GM23248 (cell line): ENCODE data around the gene GOPC. TPM values are rescaled to one million over a fixed set of nuclear protein-coding genes. Genes with fewer than 3 reads are reported as not detected.

Experiments used
- DNase-seq: peaks from one replicate; pipeline ENCODE4 v3.0.0-alpha.2; 2015
- H2AFZ ChIP-seq: fragments of 200-600 bp; sonication (generic); 2 replicates; pipeline ENCODE4 v1.6.1; 2016; ENCODE audit warnings: antibody characterized with exemption
- H3F3A ChIP-seq: fragments of 200-600 bp; sonication (generic); 2 replicates; pipeline ENCODE4 v1.6.1; 2016; ENCODE audit warnings: mild to moderate bottlenecking, antibody characterized with exemption, mixed run types; ENCODE audit not compliant: insufficient read depth
- H3K27ac ChIP-seq: fragments of 200-600 bp; sonication (generic); 2 replicates; pipeline ENCODE4 v1.5.1; 2016; ENCODE audit warnings: mild to moderate bottlenecking
- H3K27me3 ChIP-seq: fragments of 200-600 bp; sonication (generic); replicated peaks from 2 replicates; pipeline ENCODE4 v1.6.1; 2016; ENCODE audit warnings: mild to moderate bottlenecking; ENCODE audit not compliant: insufficient read depth
- H3K36me3 ChIP-seq: fragments of 200-600 bp; sonication (generic); 2 replicates; pipeline ENCODE4 v1.6.1; 2016; ENCODE audit warnings: low read depth, mild to moderate bottlenecking
- H3K4me1 ChIP-seq: fragments of 200-600 bp; sonication (generic); 2 replicates; pipeline ENCODE4 v1.6.1; 2016; ENCODE audit warnings: mild to moderate bottlenecking; ENCODE audit not compliant: insufficient read depth
- H3K4me2 ChIP-seq: fragments of 200-600 bp; sonication (generic); one replicate; pipeline ENCODE4 v1.6.1; 2016; ENCODE audit warnings: mild to moderate bottlenecking; ENCODE audit not compliant: unreplicated experiment
- H3K4me3 ChIP-seq: fragments of 200-600 bp; sonication (generic); 2 replicates; pipeline ENCODE4 v1.5.1; 2016; ENCODE audit warnings: mild to moderate bottlenecking
- H3K79me2 ChIP-seq: fragments of 200-600 bp; sonication (generic); 2 replicates; pipeline ENCODE4 v1.6.1; 2016; ENCODE audit warnings: mild to moderate bottlenecking; ENCODE audit not compliant: insufficient read depth
- H3K9ac ChIP-seq: fragments of 200-600 bp; sonication (generic); 2 replicates; pipeline ENCODE4 v1.6.1; 2016; ENCODE audit warnings: mild to moderate bottlenecking
- H3K9me2 ChIP-seq: fragments of 200-600 bp; sonication (generic); 2 replicates; pipeline ENCODE4 v1.6.1; 2016; ENCODE audit warnings: mixed run types, mild to moderate bottlenecking, moderate library complexity; ENCODE audit not compliant: insufficient read depth
- H3K9me3 ChIP-seq: fragments of 200-600 bp; sonication (generic); one replicate; pipeline ENCODE4 v1.6.1; 2017; ENCODE audit warnings: low read depth
- H4K20me1 ChIP-seq: fragments of 200-600 bp; sonication (generic); 2 replicates; pipeline ENCODE4 v1.6.0; 2016; ENCODE audit not compliant: insufficient read depth
- EZH2 ChIP-seq: fragments of 200-600 bp; sonication (generic); IDR thresholded peaks from 2 replicates; pipeline ENCODE4 v1.6.1; 2018; ENCODE audit warnings: antibody characterized with exemption, mild to moderate bottlenecking; ENCODE audit not compliant: insufficient read depth, poor library complexity, severe bottlenecking
- EZH2phosphoT487 ChIP-seq: fragments of 200-600 bp; sonication (generic); IDR thresholded peaks from 2 replicates; pipeline ENCODE4 v1.6.1; 2018; ENCODE audit warnings: antibody characterized with exemption, moderate library complexity, mild to moderate bottlenecking, low read depth; ENCODE audit not compliant: insufficient read depth
- WGBS, 2 experiments: methylation state at CpG; one replicate each; pipeline ENCODE4 v1.1.6; 2015 to 2017; ENCODE audit warnings: low lambda C conversion rate in 2 of 2, low coverage in 1 of 2; ENCODE audit errors: missing lambda C conversion rate in 2 of 2; 5-methylcytosine and 5-hydroxymethylcytosine counted together
- in situ Hi-C: fragments of 300-500 bp; cut with MboI; formaldehyde crosslinking; loops from 2 replicates; pipeline ENCODE4 v1.15.0; 2020
- polyA plus RNA-seq: library from polyadenylated mRNA; unstranded; fragments of >200 nt; fragmentation: Nextera tagmentation; extraction: Ambion mirVana; gene quantifications from 2 replicates; pipeline ENCODE4 v1.2.1, GENCODE V29; 2016
- total RNA-seq: library from RNA; depleted of rRNA; stranded (reverse); fragments of >200 nt; shearing (Covaris generic); gene quantifications from 2 replicates; pipeline ENCODE4 v1.2.3, GENCODE V29; 2014

Gene GOPC
- total and polyA plus RNA-seq, 2 experiments from 2014 or later = 44.8 to 71.8 TPM

DNA sequence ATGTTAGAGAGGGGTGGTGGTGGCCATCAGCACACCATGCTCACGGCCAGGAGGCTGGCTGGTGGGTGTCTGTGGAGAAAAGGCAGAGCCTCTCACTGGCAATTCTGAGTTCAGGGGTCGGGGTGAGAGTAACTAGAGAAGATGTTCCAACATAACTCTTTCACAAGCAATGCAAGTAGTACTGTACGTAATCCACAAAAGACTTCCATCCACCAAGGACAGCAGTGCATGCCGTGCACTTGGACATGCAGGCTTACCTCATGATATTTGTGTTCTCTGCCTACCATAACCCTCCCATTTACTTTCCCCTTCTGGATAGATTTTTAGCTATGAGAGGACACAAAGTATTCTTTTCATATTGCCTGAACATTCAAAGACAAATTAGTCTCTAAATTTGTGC, 68.5 kb downstream of the GOPC start:
- 91 to 97% methylated on average over 4 of the region's 4 CpGs for WGBS, 2 experiments
- Histone ChIP-seq H3K9me2 (no peaks in the 10 kb centered on the region), H3K4me1 (peaks cover 21% of the 10 kb centered on the region), H3K9ac (no peak overlapping the region), H4K20me1 (no peaks in the 10 kb centered on the region), H3K4me2 (no peak overlapping the region), H3K4me3 (no peak overlapping the region), H3F3A (peaks cover 22% of the 10 kb centered on the region), H3K79me2 (no peaks in the 10 kb centered on the region), H3K9me3 (no peaks in the 10 kb centered on the region), H3K27me3 (no peaks in the 10 kb centered on the region), H3K27ac (no peak overlapping the region), H3K36me3 (peaks cover 24% of the 10 kb centered on the region), H2AFZ (no peak overlapping the region)
- in situ Hi-C loops = no loop called here
- TF ChIP-seq EZH2phosphoT487 (no peak), EZH2 (no peak)
- DNase-seq = no peak

DNA sequence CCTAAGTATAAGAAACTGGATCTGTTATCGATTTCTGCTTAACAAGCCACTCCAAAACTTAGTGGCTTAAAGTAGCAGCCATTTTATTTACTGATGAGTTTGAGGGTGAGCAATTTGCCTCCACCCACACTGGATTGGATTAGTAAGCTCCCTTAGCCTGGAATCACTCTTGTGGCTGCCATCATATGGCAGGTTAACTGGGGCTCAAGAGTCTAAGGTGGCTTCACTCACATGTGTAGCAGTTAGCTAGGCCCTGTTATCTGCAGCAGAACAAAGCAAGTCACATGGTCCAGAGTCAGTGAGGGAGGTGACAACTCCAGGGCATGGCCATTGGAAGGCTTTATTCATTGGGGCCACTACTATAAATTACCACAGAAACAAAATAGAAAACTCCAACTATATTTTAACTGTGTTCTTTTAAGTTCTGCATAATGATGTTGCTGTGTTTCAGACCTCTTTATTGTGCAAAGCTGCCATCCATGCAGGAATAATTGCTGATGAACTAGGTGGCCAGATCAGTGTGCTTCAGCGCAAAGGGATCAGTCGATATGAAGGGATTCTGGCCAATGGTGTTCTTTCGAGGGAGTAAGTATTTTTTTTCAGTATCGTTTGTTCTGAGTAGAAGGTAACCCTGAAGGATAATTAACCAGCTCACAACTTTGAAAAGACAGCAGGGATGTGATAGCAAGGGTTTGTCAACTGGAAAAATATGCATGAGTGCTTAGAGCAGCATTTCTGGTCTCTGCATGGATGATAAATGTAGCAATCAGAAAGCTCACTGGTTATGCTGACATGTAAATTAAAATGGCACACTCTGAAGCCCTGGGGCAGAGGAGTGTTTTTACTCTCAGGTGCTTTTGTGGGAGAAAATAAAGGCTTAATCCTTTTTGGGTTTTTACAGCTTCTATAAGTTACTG, 70.2 kb downstream of the GOPC start:
- peak; percentile 69 for DNase-seq
- H3K4me3 ChIP-seq = no peak overlapping the region
- peaks cover 4% of the 10 kb centered on the region; the same call in 1 of the 2 replicates for H3K79me2 ChIP-seq

DNA sequence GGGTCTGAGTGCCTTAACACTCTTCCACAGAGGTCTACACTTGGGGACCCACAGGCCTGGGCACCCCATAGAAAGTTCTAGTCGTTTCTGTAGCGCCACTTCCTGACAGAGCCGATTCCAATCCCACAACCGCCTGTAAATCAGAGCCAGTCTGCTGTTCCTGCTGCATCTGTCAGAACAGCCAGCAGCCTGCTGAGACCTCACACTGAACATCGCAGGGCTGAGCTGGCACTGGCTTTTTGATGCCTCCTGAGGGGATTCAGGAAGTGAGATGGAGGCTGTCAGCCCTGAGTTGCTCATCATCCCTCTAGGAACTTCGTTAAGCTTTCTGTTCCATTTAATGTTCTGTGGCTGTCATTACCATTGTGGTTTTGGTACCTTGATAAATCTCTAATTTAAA, 71.0 kb downstream of the GOPC start:
- Histone ChIP-seq H3K9me2 (no peaks in the 10 kb centered on the region), H3K27ac (peak overlapping the region; percentile 66), H3K79me2 (peaks cover 9% of the 10 kb centered on the region; the same call in 1 of the 2 replicates), H3F3A (peaks cover 22% of the 10 kb centered on the region), H3K4me1 (peaks cover 19% of the 10 kb centered on the region), H2AFZ (peak overlapping the region; percentile 69), H4K20me1 (no peaks in the 10 kb centered on the region), H3K36me3 (peaks cover 14% of the 10 kb centered on the region), H3K4me2 (peak overlapping the region; percentile 64), H3K9ac (peak overlapping the region; percentile 41), H3K4me3 (peak overlapping the region; percentile 5; the same call in 1 of the 2 replicates), H3K9me3 (no peaks in the 10 kb centered on the region), H3K27me3 (no peaks in the 10 kb centered on the region)
- no peak for TF ChIP-seq EZH2phosphoT487
- no peak for TF ChIP-seq EZH2
- in situ Hi-C loops = no loop called here
- 30 to 43% methylated on average over 6 of the region's 6 CpGs for WGBS, 2 experiments
- peak; percentile 60 for DNase-seq

More for the DNA sequence above, 70.2 kb downstream of the GOPC start:
- 95 to 96% methylated on average over 5 of the region's 5 CpGs for WGBS, 2 experiments
- H3F3A ChIP-seq = peaks cover 22% of the 10 kb centered on the region
- TF ChIP-seq EZH2 (no peak), EZH2phosphoT487 (no peak)
- peak overlapping the region; percentile 66 for H3K27ac ChIP-seq
- H3K27me3 ChIP-seq = no peaks in the 10 kb centered on the region
- H3K4me1 ChIP-seq = peaks cover 21% of the 10 kb centered on the region
- H2AFZ ChIP-seq = peak overlapping the region; percentile 69
- peak overlapping the region; percentile 41 for H3K9ac ChIP-seq
- H3K9me2 ChIP-seq = no peaks in the 10 kb centered on the region
- H3K9me3 ChIP-seq = no peaks in the 10 kb centered on the region
- in situ Hi-C loops = no loop called here
- no peaks in the 10 kb centered on the region for H4K20me1 ChIP-seq
- peak overlapping the region; percentile 64 for H3K4me2 ChIP-seq
- H3K36me3 ChIP-seq = peaks cover 14% of the 10 kb centered on the region

- H3F3A ChIP-seq = peaks cover 22% of the 10 kb centered on the region
- H3K9me3 ChIP-seq = no peaks in the 10 kb centered on the region
- H4K20me1 ChIP-seq = no peaks in the 10 kb centered on the region
- H3K36me3 ChIP-seq = peaks cover 20% of the 10 kb centered on the region
- peak overlapping the region; percentile 69 for H2AFZ ChIP-seq
- peak overlapping the region; percentile 66 for H3K27ac ChIP-seq
- peak; percentile 46 for DNase-seq
- TF ChIP-seq EZH2 (no peak), EZH2phosphoT487 (no peak)
- peaks cover 16% of the 10 kb centered on the region for H3K4me1 ChIP-seq
- H3K9me2 ChIP-seq = no peaks in the 10 kb centered on the region
- no peaks in the 10 kb centered on the region for H3K27me3 ChIP-seq
- WGBS, 2 experiments = 90% methylated on average over 4 of the region's 4 CpGs
- H3K4me2 ChIP-seq = peak overlapping the region; percentile 64
- in situ Hi-C loops = no loop called here
- H3K79me2 ChIP-seq = peaks cover 15% of the 10 kb centered on the region; the same call in 1 of the 2 replicates
- peak overlapping the region; percentile 5; the same call in 1 of the 2 replicates for H3K4me3 ChIP-seq
- H3K9ac ChIP-seq = peak overlapping the region; percentile 41
Observed at GRCh38 chr6:117530467-117531242, 71.7 kb downstream of the GOPC start.
